LNCAP (cell line): ENCODE measurements around the gene LDLRAP1.

Source experiments
- TF ChIP-seq, protein P1 (sequence below): fragments of 450-650 bp; IDR thresholded peaks from 2 replicates; pipeline ENCODE4 v1.5.1; 2017; ENCODE audit warnings: mild to moderate bottlenecking

Gene LDLRAP1, protein sequence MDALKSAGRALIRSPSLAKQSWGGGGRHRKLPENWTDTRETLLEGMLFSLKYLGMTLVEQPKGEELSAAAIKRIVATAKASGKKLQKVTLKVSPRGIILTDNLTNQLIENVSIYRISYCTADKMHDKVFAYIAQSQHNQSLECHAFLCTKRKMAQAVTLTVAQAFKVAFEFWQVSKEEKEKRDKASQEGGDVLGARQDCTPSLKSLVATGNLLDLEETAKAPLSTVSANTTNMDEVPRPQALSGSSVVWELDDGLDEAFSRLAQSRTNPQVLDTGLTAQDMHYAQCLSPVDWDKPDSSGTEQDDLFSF

DNA sequence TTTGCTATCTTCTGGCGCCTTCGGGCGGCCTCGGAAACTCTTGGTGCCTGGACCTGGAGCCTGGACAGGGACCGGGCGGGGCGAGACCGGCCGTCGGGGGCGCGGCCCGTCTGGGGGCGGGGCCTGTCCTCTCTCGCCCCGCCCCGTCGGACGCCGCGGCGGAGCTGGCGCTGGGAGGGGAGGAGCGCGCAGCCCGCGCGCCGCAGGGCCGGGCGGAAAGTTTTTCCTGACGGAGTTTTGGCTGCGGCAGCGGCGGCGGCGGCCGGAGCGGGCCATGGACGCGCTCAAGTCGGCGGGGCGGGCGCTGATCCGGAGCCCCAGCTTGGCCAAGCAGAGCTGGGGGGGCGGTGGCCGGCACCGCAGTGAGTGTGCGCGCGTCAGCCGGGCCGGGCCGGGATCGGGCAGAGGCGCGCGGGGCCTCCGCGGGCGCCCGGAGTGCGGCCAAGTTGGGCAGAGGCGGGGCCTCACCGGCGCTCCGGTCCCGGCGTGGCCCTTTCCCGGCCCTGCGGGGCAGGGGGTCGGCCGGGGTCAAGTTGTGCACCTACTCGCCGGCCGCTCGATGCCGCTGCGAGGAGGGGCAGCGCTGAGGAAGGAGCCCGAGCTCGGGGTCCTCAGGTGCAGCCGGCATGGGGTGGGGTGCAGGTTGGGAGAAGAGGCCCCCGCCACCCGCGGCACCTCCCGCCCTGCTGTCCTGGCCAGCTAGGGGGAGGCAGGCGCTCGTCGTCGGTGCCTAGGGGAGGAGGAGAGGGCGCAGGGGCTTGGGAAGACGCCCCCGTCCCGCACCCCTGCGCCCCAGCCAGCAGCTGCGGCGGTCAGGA is at the start of gene LDLRAP1:
Gene LDLRAP1, plus strand, starts transcription at position 182 of the 818 bp plus-strand sequence. Its CDS starts 93 bp downstream, at position 275.
- TF ChIP-seq, protein P1, sequence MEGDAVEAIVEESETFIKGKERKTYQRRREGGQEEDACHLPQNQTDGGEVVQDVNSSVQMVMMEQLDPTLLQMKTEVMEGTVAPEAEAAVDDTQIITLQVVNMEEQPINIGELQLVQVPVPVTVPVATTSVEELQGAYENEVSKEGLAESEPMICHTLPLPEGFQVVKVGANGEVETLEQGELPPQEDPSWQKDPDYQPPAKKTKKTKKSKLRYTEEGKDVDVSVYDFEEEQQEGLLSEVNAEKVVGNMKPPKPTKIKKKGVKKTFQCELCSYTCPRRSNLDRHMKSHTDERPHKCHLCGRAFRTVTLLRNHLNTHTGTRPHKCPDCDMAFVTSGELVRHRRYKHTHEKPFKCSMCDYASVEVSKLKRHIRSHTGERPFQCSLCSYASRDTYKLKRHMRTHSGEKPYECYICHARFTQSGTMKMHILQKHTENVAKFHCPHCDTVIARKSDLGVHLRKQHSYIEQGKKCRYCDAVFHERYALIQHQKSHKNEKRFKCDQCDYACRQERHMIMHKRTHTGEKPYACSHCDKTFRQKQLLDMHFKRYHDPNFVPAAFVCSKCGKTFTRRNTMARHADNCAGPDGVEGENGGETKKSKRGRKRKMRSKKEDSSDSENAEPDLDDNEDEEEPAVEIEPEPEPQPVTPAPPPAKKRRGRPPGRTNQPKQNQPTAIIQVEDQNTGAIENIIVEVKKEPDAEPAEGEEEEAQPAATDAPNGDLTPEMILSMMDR: no peak

DNA sequence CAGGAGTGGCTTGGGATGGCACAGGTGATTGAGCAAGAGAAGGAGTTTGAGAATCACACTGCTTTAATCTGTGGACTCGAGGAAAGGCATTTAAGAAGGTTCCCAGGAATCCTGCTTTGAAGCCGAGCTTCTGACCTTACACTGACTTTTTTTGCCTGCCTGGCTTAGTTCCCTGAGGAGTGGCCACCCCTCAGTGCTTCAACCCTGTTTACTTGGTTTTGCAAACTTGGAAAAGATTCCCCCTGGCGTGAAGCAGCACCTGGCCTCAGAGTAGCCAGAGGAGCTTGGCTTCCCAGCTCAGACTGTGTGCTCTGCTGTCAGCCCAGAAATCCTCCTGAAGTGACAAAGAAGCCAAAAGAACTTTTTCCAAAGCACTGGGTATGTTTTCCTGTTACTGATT is 48.5 kb upstream of the LDLRAP1 start:
- TF ChIP-seq, protein P1: no peak

DNA sequence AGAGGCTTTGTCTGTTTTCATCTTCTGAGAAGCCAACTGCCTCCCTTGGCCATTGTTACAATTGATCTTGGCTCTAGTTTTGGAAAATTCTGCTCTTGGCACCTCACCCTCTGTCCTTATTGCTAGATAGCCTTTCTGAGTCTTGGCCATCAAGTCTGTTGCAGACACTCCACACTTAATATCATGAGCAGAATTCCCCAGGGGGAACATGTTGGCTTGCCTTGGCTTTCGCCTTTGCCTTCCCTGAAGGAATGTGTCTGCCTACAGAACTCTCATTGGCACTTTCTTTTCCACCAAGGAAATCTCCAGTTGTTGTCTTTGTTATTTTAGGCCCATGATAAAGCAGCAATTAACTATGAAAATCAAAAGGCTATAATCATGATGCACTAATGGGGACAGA is 42.7 kb upstream of the LDLRAP1 start:
- TF ChIP-seq, protein P1: no peak

DNA sequence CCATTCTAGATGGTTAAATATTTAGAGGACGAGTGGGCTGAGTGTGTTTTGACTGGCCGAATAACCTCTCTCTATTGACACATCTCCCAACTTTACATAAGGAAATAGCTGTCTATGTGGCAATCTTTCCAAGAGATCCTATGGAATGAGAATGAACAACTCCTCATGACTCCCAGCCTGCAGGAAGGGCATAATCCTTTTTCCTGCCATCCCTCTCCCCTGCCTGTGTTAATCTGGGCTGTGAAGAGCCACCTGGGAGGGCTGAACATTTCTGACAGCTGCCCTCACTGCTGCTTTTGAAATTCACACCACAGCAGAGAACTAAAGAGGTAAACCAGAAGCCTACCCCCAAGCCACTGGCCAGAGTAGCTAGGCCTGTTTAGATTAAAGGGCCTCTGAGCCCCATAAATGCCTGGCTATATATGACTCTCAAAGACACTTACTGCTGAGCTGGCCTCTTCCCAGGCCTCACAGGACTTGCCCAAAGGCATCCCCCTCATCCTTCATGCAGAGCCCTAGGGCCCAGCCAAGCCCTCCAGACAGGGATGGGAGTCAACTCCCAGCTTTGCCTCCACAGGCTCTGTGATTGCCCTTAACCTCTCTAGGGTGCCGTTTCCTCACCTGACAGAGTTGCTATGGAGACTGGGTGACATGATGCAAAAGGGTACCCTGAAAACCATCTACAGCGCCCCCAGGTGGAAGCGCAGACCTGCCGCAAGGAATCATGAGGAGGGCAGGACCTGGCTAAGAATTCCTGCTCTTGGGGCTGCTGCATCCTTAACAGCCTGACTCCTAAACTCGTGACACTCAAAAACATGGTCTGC is 42.0 kb upstream of the LDLRAP1 start:
- TF ChIP-seq, protein P1: 0 out of 2 replicates have a peak, but pooled peaks have one; percentile 14

DNA sequence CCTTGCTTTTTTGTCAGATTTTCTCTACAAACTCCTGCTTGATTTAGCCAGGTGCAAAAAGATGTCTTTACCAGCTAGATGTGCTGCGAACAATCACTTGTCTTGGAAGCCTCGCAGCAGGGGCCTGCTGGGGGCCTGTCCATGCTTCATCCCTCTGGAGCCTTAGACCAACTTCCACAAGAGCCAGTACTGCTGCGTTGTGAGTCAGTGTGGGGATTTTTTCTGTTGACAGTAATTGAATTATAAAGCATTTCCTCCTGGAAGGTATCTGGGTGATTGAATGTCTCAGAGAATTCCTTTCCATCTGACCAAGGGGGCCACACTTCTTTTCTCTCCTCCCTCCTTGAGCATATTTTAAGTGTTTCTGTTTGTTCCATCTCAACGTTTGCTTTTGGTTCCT is 40.4 kb upstream of the LDLRAP1 start:
- TF ChIP-seq, protein P1: no peak

DNA sequence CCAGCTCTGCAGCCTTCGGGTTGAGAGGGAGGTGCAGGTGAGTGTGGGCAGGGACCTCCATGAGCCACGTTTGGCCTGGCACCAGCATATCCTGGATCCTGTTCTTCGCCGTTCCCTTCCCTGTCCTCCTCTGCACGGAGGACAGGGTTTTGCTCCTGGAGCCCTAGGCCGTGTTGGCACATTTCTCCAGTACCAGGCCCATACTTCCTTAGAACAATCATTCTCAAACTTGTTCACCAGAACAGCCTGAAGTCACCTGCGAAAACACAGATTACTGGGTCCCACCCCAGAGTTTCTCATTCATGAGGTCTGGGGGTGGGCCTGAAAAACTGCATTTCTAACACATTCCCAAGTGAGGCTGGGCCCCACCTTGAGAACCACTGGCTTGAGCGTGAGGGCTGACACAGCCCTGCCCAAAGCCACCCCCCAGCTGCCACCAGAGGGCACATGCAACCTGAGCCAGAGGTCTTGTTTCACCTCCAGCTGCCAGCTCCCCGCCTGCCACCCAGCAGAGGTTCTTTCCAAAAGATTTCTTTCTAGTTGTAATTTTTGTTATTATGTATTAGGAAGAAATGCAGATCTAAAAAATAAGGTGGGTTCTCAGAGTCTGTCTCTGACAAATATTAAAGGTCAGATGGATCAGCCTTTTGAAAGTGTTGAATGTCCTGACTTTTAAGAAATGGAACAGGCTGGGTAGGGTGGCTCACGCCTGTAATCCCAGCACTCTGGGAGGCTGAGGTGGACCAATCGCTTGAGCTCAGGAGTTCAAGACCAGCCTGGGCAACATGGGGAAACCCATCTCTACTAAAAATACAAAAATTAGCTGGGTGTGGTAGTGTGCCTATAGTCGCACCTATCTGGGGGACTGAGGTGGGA is 39.6 kb upstream of the LDLRAP1 start:
- TF ChIP-seq, protein P1: peak; percentile 34; the same call in 1 of the 2 replicates
